ENCODE data around the gene TAF4. TPM values are rescaled to one million over a fixed set of nuclear protein-coding genes. Genes with fewer than 3 reads are reported as not detected.

Gene TAF4
- total and polyA plus RNA-seq, 2 of the 13 experiments (the other 11 are each of a cell fraction or from before 2014, with no cell fraction given): 5.9 to 12.0 TPM

DNA sequence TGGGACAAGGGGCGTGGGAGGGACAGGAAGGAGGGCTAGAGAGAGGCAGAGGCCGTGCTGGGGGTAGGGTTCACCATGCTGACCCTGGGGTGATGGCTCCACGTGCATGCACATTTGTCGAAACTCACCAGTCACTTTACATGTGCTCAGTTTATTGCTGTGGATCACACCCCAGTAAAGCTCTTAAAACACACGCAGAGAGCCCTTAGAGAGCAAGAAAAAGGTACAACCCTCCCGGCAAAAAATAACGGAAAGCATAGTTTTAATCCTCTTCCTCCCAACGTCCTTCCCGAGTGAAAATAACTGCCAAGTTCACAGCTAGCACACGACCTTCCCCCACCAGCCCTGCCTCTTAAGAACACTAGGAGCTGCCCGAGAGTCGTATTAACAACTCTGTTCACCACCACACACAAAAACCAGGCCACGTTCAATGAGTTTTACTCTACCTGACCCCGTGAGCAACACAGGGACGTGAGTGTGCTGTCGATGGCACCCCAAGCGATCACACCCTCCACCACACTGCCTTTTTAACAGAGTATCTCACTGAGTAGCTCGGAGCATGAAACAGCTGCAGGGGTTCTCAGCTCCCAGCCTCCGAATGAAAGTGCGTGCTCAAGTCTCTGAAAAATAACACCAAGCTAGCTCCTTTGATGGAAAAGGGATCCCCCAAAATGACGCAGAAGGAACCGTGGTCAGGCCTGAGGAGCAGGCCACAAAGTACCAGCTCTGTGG is 39.7 kb downstream of the TAF4 start (continued):
- TF ChIP-seq, protein P1, sequence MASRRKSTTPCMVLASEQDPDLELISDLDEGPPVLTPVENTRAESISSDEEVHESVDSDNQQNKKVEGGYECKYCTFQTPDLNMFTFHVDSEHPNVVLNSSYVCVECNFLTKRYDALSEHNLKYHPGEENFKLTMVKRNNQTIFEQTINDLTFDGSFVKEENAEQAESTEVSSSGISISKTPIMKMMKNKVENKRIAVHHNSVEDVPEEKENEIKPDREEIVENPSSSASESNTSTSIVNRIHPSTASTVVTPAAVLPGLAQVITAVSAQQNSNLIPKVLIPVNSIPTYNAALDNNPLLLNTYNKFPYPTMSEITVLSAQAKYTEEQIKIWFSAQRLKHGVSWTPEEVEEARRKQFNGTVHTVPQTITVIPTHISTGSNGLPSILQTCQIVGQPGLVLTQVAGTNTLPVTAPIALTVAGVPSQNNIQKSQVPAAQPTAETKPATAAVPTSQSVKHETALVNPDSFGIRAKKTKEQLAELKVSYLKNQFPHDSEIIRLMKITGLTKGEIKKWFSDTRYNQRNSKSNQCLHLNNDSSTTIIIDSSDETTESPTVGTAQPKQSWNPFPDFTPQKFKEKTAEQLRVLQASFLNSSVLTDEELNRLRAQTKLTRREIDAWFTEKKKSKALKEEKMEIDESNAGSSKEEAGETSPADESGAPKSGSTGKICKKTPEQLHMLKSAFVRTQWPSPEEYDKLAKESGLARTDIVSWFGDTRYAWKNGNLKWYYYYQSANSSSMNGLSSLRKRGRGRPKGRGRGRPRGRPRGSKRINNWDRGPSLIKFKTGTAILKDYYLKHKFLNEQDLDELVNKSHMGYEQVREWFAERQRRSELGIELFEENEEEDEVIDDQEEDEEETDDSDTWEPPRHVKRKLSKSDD (CRISPR knock-in tag; IDR thresholded peaks at IDR 0.05; ENCODE audit: low read depth): no peak
- TF ChIP-seq, protein P2, sequence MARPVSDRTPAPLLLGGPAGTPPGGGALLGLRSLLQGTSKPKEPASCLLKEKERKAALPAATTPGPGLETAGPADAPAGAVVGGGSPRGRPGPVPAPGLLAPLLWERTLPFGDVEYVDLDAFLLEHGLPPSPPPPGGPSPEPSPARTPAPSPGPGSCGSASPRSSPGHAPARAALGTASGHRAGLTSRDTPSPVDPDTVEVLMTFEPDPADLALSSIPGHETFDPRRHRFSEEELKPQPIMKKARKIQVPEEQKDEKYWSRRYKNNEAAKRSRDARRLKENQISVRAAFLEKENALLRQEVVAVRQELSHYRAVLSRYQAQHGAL (CRISPR knock-in tag; IDR thresholded peaks at IDR 0.05; ENCODE audit: not compliant biosample characterization): no peak
- no peak for TF ChIP-seq ZZZ3 (CRISPR knock-in tag; IDR thresholded peaks at IDR 0.05; ENCODE audit: borderline replicate concordance)
- no peak for TF ChIP-seq ZNF34 (CRISPR knock-in tag; IDR thresholded peaks at IDR 0.05; ENCODE audit: borderline replicate concordance)
- TF ChIP-seq, protein P3, sequence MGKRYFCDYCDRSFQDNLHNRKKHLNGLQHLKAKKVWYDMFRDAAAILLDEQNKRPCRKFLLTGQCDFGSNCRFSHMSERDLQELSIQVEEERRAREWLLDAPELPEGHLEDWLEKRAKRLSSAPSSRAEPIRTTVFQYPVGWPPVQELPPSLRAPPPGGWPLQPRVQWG (CRISPR knock-in tag; IDR thresholded peaks at IDR 0.05; ENCODE audit: borderline replicate concordance, low read depth): no peak
- TF ChIP-seq, protein P4, sequence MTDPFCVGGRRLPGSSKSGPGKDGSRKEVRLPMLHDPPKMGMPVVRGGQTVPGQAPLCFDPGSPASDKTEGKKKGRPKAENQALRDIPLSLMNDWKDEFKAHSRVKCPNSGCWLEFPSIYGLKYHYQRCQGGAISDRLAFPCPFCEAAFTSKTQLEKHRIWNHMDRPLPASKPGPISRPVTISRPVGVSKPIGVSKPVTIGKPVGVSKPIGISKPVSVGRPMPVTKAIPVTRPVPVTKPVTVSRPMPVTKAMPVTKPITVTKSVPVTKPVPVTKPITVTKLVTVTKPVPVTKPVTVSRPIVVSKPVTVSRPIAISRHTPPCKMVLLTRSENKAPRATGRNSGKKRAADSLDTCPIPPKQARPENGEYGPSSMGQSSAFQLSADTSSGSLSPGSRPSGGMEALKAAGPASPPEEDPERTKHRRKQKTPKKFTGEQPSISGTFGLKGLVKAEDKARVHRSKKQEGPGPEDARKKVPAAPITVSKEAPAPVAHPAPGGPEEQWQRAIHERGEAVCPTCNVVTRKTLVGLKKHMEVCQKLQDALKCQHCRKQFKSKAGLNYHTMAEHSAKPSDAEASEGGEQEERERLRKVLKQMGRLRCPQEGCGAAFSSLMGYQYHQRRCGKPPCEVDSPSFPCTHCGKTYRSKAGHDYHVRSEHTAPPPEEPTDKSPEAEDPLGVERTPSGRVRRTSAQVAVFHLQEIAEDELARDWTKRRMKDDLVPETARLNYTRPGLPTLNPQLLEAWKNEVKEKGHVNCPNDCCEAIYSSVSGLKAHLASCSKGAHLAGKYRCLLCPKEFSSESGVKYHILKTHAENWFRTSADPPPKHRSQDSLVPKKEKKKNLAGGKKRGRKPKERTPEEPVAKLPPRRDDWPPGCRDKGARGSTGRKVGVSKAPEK (CRISPR knock-in tag; IDR thresholded peaks at IDR 0.05; ENCODE audit: borderline replicate concordance): no peak
- no peak for TF ChIP-seq NCOA2 (CRISPR knock-in tag; IDR thresholded peaks at IDR 0.05)
- TF ChIP-seq, protein P5, sequence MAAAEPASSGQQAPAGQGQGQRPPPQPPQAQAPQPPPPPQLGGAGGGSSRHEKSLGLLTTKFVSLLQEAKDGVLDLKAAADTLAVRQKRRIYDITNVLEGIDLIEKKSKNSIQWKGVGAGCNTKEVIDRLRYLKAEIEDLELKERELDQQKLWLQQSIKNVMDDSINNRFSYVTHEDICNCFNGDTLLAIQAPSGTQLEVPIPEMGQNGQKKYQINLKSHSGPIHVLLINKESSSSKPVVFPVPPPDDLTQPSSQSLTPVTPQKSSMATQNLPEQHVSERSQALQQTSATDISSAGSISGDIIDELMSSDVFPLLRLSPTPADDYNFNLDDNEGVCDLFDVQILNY (CRISPR knock-in tag; conservative IDR thresholded peaks at IDR 0.05): no peak
- no peak for TF ChIP-seq ERF (CRISPR knock-in tag; IDR thresholded peaks at IDR 0.05)
- TF ChIP-seq, protein P6, sequence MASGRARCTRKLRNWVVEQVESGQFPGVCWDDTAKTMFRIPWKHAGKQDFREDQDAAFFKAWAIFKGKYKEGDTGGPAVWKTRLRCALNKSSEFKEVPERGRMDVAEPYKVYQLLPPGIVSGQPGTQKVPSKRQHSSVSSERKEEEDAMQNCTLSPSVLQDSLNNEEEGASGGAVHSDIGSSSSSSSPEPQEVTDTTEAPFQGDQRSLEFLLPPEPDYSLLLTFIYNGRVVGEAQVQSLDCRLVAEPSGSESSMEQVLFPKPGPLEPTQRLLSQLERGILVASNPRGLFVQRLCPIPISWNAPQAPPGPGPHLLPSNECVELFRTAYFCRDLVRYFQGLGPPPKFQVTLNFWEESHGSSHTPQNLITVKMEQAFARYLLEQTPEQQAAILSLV (CRISPR knock-in tag; IDR thresholded peaks at IDR 0.05; ENCODE audit: borderline replicate concordance): no peak
- TF ChIP-seq, protein P7, sequence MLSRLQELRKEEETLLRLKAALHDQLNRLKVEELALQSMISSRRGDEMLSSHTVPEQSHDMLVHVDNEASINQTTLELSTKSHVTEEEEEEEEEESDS (CRISPR knock-in tag; IDR thresholded peaks at IDR 0.05; ENCODE audit: borderline replicate concordance): no peak
- TF ChIP-seq MAFF (IDR thresholded peaks at IDR 0.05; ENCODE audit: low read depth, low read length): no peak
- no peak for TF ChIP-seq ZKSCAN8 (CRISPR knock-in tag; IDR thresholded peaks at IDR 0.05; ENCODE audit: borderline replicate concordance)
- TF ChIP-seq, protein P8, sequence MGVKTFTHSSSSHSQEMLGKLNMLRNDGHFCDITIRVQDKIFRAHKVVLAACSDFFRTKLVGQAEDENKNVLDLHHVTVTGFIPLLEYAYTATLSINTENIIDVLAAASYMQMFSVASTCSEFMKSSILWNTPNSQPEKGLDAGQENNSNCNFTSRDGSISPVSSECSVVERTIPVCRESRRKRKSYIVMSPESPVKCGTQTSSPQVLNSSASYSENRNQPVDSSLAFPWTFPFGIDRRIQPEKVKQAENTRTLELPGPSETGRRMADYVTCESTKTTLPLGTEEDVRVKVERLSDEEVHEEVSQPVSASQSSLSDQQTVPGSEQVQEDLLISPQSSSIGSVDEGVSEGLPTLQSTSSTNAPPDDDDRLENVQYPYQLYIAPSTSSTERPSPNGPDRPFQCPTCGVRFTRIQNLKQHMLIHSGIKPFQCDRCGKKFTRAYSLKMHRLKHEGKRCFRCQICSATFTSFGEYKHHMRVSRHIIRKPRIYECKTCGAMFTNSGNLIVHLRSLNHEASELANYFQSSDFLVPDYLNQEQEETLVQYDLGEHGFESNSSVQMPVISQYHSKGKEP (CRISPR knock-in tag; IDR thresholded peaks at IDR 0.05): no peak
- no peak for TF ChIP-seq ZSCAN20 (CRISPR knock-in tag; IDR thresholded peaks at IDR 0.05; ENCODE audit: borderline replicate concordance)
- TF ChIP-seq MXI1 (IDR thresholded peaks at IDR 0.05; ENCODE audit: borderline replicate concordance, low read depth, low read length): no peak

Data from HepG2 (cell line).